Suppressor macrophage (primary cell): ENCODE data around the gene TNFRSF19.
"Not testable (repeated sequence)": the region's sequence is repeated elsewhere in the genome, so short reads cannot be mapped to it uniquely, and the experiment has no call there.

Source experiments
- DNase-seq, 4 experiments: peaks; one replicate each; pipeline ENCODE4 v3.0.0-alpha.2; 2020 to 2022

The TNFRSF19 gene

DNA sequence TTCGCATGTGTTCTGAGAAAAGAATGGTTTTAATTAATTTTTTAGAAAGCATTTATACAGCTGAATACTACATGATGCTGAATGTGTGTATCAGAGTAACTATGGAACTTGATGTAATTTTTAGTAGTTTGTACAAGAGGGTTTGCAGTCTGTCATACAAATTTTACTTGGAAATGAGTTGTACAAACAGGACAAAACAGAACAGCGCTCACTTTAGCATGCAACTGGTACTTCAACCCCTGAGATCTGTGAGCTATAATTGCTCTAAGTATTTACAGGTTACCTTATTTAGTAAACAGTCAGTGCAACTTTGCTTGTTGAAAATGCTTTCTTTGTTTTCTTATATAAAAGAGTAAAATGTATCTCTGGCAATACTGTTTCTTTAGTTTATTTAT lies 706 bp downstream of the TNFRSF19 start:
- no peak for DNase-seq

DNA sequence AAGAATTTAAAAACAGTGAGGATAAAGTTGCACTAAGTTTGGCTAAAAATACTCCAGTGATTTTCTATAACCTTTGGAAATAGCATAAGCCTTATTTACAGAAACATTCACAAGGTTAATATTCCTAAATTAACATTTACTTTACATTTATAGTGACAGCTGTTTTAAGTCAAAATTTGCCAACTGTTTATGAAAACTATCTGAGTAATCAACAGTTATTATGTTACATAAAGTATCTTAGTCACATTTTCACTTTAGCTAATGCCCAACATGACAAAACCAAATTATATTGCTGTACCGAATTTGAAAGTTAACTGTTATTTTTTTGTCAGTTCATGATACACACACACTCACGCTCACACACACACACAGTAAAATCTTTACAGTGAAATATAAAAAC lies 1.2 kb downstream of the TNFRSF19 start:
- no peak for DNase-seq

DNA sequence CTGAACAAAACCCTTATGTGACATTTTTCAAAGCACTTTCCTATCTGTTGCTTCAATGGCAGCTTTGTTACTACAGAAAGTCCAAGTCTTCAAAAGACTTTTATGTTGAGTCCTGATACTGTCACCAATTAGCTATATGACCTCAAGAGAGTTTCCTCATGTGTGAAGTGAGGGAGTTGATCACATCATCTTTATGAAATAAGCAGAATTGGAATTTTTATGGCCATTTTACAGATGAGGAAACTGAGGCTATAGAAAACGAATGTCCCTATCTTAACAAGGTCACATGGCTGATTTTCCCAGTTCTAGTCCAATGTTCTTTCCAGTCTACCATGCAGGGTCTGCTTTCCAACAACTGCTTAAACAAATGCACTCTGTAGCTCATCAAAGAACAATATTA lies 2.6 kb downstream of the TNFRSF19 start:
- no peak for DNase-seq

DNA sequence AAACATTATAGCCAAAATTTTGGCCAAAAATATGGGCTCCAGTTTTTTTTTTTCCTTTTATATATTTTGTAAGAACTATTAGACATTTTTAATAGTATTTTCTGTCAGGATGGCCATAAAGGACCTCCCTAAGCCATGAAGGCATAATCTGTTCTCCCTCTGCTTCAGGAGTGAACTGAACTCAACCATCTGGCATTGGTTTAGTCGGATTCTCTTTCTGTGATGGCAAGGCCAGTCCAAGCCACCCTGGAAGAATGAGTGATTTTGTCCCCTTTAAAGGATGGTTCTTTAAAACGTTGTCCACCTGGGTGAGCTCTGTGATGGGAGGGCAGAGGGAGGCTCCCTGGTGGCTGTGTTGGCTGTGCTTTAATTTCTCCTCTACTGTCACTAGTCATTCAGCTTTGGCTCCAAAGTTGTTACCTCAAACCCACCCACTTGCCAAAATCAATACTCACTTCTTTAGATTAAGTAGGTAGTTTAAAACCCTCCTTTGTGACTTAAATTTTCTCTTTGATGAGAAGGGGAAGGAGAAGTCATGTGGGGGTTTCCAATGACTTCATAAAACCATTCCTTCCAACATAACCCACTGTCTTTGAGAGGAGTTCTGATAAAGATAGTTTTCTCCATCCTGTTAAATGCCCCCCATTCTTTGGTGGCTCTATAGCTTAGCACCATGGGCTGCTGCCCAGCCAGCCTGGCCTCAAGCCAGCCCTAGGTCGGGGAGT lies 4.4 kb downstream of the TNFRSF19 start:
- DNase-seq, result no peak

- DNase-seq, result no peak
Observed at GRCh38 chr13:23575632-23576031, 5.4 kb downstream of the TNFRSF19 start.

- peak; percentile 72 to 89 (median 80) for DNase-seq
Observed at GRCh38 chr13:23578411-23579071, 8.3 kb downstream of the TNFRSF19 start.

- DNase-seq, result peak; percentile 89 to 98 (median 94)
Observed at GRCh38 chr13:23579072-23579895, 9.1 kb downstream of the TNFRSF19 start.

DNA sequence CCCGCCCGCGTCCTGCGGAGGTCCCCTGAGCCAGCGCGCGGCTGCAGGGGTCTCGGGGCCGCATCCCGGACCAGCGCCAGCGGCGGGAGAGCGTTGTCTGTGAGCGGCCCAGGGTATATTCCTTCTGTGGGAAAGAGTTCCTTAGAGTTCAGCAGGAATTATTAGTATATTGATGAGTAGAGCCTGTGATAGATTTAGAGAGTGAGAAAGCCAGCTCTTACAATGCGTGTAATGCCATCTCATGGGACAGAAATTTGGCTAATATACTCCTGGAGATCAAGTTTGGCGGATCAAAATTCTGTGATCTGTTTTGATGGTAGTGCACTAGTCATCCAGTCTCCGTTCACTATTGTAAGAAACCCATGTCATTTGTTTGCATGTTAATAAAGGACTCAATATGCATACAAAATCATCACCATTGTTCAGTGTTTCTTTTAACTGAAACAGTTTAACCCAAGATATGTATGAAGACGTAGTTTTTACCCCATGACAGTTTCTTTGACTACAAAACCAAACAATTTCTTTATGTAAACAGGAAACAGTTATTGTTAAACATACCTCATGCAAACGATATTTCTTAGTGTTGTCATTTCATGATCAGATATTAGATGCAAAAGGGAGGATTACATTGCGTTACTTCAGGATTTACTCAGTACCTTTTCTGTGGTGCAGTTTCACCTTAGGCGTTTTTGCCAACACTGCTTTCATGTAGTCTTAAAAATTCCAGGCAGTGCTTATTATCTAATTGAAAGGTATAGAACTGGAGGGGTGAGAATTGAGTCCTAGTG lies 9.9 kb downstream of the TNFRSF19 start:
- no peak for DNase-seq

- no peak for DNase-seq
Observed at GRCh38 chr13:23580684-23581060, 10.5 kb downstream of the TNFRSF19 start.

DNA sequence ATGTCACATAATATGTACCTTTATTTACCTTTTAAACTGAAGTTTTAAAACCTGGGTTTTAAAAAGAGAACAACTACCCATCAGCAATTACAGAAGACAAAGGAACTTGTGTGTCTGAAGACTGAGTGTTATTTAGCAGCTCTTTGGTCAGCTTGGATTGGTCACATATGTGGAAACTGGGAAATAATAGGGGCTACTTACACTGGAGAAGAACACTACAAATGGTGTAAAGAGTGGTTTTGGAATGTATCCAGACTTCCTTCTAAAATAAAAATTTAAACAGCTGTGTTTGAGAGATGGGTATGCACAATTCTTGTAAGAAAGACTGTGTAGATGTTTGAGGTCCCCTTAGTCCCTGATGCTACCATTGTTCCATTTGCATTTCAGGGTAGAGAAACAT lies 13.3 kb downstream of the TNFRSF19 start:
- no peak for DNase-seq

DNA sequence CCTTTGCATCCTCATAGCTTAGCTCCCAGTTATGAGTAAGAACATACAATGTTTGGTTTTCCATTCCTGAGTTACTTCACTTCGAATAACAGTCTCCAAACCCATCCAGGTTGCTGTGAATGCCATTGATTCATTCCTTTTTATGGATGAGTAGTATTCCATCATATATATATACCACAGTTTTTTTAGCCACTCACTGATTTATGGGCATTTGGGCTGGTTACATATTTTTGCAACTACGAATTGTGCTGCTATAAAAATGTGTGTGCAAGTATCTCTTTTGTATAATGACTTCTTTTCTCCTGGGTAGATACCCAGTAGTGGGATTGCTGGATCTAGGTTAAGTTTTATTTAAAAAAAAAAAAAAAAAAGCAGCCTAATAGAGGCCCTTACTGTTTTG lies 14.1 kb downstream of the TNFRSF19 start:
- no peak for DNase-seq

DNA sequence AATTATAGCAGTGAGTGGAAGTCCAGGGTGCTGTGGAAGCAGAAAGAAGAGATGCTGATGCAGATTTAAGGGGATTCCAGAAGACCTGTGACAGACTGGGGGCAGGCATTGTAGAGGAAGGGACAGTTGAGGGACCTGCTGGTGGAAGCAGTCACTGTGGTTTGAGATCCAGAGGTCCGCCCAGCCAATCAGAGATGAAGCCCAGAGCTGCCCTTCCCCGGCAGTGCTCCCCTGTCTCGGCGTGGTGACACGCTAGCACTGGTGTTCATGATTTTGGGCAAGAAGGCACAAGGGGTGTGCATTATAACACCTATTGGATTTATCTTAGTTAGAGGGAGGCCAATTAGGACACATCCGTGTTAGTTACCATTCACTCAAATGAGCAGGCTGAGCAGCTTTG lies 16.1 kb downstream of the TNFRSF19 start:
- no peak for DNase-seq

DNA sequence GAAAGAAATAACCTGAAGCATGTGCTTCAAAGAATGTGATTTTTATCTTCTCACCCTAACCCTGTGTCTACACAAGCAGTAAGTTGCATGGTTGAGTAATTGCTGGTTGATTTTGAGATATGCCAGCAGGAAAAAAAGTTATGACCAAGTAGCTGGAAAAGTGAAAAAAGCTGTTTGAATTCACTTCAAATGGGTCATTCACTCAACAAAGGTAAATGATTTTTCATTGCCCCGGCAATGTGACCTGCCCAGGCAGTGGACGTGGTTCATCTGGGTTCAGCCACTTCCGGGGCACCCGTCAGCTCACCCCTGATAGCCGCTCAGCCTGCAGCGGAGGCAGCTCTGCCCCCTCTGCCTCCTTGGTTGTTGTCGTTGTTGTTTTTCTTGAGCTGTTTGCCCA lies 18.5 kb downstream of the TNFRSF19 start:
- DNase-seq, result no peak

- DNase-seq, result no peak
Observed at GRCh38 chr13:23592596-23592995, 22.4 kb downstream of the TNFRSF19 start.

GRCh38 chr13:23593148-23593547 lies 22.9 kb downstream of the TNFRSF19 start:
- no peak for DNase-seq

GRCh38 chr13:23594290-23594689 lies 24.1 kb downstream of the TNFRSF19 start:
- not testable (repeated sequence) for DNase-seq

- DNase-seq, result no peak
Observed at GRCh38 chr13:23598369-23598768, 28.2 kb downstream of the TNFRSF19 start.

DNA sequence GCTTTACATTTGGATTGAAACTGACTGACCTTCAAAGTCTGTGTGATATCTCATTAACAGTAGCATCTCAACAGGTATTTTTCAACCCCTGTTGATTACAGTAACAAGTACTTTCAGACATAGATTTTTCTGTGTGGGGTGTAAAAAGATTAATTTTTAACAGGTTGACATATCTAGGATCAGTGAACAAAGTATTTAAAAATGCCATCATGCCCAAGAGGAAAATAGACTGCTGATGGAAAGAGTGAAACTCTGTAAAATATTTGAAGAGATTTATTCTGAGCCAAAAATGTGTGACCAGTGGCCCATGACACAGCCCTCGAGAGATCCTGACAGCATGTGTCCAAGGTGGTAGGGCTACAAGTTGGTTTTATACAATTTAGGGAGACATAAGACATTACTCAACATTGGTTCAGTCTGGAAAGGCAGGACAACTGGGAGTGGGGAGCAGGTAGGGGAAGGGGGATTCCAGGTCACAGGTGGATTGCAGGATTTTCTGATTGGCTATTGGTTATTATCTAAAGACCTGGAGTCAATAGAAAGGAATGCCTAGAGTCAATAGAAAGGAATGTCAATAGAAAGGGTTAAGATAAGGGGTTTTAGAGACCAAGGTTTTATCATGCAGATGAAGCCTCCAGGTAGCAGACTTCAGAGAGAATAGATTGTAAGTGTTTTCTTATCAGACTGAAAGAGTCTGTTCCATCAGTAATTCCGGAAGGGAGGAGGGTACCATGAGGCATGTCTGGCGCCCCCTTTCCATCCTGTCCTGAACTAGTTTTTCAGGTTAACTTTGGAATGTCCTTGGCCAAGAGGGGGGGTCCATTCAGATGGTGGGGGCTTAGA lies 29.1 kb downstream of the TNFRSF19 start:
- no peak for DNase-seq

DNA sequence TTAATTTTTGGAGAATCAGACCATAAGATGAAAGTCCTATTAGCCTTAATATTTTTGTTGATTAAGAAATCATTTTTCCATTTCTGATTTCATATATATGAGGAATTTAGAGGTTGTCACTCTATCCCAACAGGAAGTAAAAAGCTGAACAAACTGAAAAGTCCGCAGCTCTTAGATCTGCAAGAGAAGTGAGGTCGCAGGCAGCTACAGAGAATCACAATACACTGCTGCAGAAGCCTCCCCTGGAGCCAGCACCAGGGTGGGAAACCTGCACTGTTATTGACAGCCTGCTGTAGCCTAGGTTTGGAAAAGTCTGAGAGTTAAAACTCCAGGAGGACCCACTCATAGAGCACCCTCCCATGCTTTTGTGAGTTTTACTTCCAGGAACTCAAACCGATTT lies 29.9 kb downstream of the TNFRSF19 start:
- DNase-seq, result no peak

DNA sequence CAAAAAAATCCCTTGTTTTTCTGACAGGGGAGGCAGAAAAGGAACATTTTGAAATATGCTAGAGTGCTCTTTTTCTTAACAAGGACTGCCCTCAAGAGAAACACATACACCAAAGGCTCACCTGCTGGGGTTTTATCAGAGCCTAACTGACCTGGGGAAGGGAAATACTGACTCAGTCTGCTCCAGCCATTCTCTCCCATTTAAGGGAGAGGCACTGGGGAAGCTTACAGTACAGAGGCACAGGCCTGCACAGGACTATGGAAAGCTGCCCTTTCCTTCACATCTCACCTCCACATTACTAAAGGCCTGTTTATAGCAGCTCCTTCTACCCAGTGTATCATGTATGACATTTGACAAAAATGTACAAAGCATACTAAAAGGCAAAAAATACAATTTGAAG lies 30.3 kb downstream of the TNFRSF19 start:
- DNase-seq, result no peak

- no peak for DNase-seq
Observed at GRCh38 chr13:23605831-23606230, 35.6 kb downstream of the TNFRSF19 start.

GRCh38 chr13:23608138-23608537 lies 37.9 kb downstream of the TNFRSF19 start:
- no peak for DNase-seq
